K562 (cell line): ENCODE results near the gene BMP4. TPM values are rescaled to one million over a fixed set of nuclear protein-coding genes. Genes with fewer than 3 reads are reported as not detected.
A peak's percentile ranks its signal among the peaks of the same experiment; 100 is the strongest.

Experiments used
- ATAC-seq: fragments of 200-7000 bp; cut with Tn5 transposase; 3 replicates; pipeline ENCODE4 v1.9.1; 2020; ENCODE audit warnings: moderate library complexity
- BruUV-seq: library from RNA; stranded (reverse); fragments of 400-500 nt; replicated peaks from 2 replicates; lab custom pipeline; 2021; lab: Mats Ljungman, UMichigan
- CTCF ChIA-PET: fragments of 300-600 bp; formaldehyde crosslinking; extraction: SDS; loops from one replicate; lab custom pipeline; 2021; ENCODE audit warnings: low intra/inter-chr PET ratio; lab: Yijun Ruan, JAX
- POLR2A ChIA-PET: fragments of 300-600, 350-650 bp; sonication (Branson Sonifier 250); formaldehyde crosslinking; extraction: SDS; loops from one replicate; lab custom pipeline; 2021; ENCODE audit warnings: antibody characterized with exemption, inconsistent platforms; lab: Yijun Ruan, JAX
- DNase-seq, 4 experiments: peaks; one replicate each; pipeline versions ENCODE4 v3.0.0 to v3.0.0-alpha.2; 2011 to 2018; ENCODE audit warnings: low spot score in 3 of 4, mixed read lengths in 3 of 4; ENCODE audit errors: extremely low read depth in 1 of 4
- FAIRE-seq: peaks from 2 replicates; lab custom pipeline; 2011; peaks lifted over from hg19 to GRCh38; lab: Jason Lieb, UNC
- H2AFZ ChIP-seq: 2 replicates; pipeline ENCODE4 v1.6.0; 2011; ENCODE audit warnings: low read depth, low read length, control low read depth, inconsistent platforms
- H3K27ac ChIP-seq: fragments of 200-600 bp; 3 replicates; pipeline ENCODE4 v1.8.0; 2011; ENCODE audit warnings: low read depth, mild to moderate bottlenecking, control low read depth, inconsistent platforms, low read length, moderate library complexity, mixed read lengths; ENCODE audit errors: extremely low read depth
- H3K27me3 ChIP-seq, 2 experiments: fragments of 300-600 bp in 1 of 2; 2 replicates in 1 of 2; 3 replicates in 1 of 2; pipeline versions ENCODE4 v1.6.0 to v1.8.0; 2011; ENCODE audit warnings: inconsistent platforms in 2 of 2, low read length in 2 of 2, mild to moderate bottlenecking in 1 of 2, mixed read lengths in 1 of 2, moderate library complexity in 1 of 2; ENCODE audit not compliant: control insufficient read depth in 2 of 2, insufficient read depth in 2 of 2
- H3K36me3 ChIP-seq: fragments of 300-600 bp; 3 replicates; pipeline ENCODE4 v1.8.0; 2011; ENCODE audit warnings: mild to moderate bottlenecking, low read length, inconsistent platforms; ENCODE audit not compliant: control insufficient read depth, insufficient read depth
- H3K4me1 ChIP-seq, 2 experiments: fragments of 200-600 bp in 1 of 2; replicated peaks in 1 of 2; 2 replicates in 1 of 2; 3 replicates in 1 of 2; pipeline versions ENCODE4 v1.5.1 to v1.8.0; 2011; ENCODE audit warnings: inconsistent platforms in 2 of 2, low read length in 2 of 2, mild to moderate bottlenecking in 1 of 2, mixed read lengths in 1 of 2, moderate library complexity in 1 of 2; ENCODE audit not compliant: control insufficient read depth in 2 of 2, insufficient read depth in 2 of 2
- H3K4me2 ChIP-seq: 2 replicates; pipeline ENCODE4 v1.6.1; 2011; ENCODE audit warnings: low read length, control low read depth, inconsistent platforms, mixed read lengths; ENCODE audit not compliant: insufficient read depth
- H3K4me3 ChIP-seq: fragments of 200-600 bp; sonication (generic), shearing (Covaris generic); 2 replicates; pipeline ENCODE4 v1.5.1; 2016; ENCODE audit warnings: control low read depth, inconsistent platforms
- H3K79me2 ChIP-seq: fragments of 200-600 bp; 3 replicates; pipeline ENCODE4 v1.8.0; 2011; ENCODE audit warnings: low read length, inconsistent platforms; ENCODE audit not compliant: control insufficient read depth, insufficient read depth
- H3K9ac ChIP-seq, 2 experiments: 2 replicates each; pipeline versions ENCODE4 v1.6.0 to v1.6.1; 2011; ENCODE audit warnings: low read depth in 2 of 2, low read length in 2 of 2, control low read depth in 1 of 2, inconsistent platforms in 1 of 2, mild to moderate bottlenecking in 1 of 2, mixed read lengths in 1 of 2; ENCODE audit not compliant: insufficient read depth in 1 of 2
- H3K9me1 ChIP-seq: one replicate; pipeline ENCODE4 v1.6.0; 2011; ENCODE audit warnings: inconsistent platforms, mild to moderate bottlenecking, low read length, moderate library complexity; ENCODE audit not compliant: control insufficient read depth, insufficient read depth
- H3K9me3 ChIP-seq: replicated peaks from 2 replicates; pipeline ENCODE4 v1.5.1; 2011; ENCODE audit warnings: low read depth, low read length, inconsistent platforms; ENCODE audit not compliant: control insufficient read depth, insufficient read depth
- H4K20me1 ChIP-seq: replicated peaks from 2 replicates; pipeline ENCODE4 v1.6.1; 2011; ENCODE audit warnings: low read length, inconsistent platforms, mixed read lengths; ENCODE audit not compliant: control insufficient read depth, insufficient read depth
- NEUROD1 ChIP-seq: fragments of 150-350 bp; IDR thresholded peaks from 2 replicates; pipeline ENCODE4 v1.6.1; 2014; ENCODE audit warnings: borderline replicate concordance, low read length, low read depth; ENCODE audit not compliant: partially characterized antibody
- NFIC ChIP-seq: fragments of 450-650 bp; IDR thresholded peaks from 2 replicates; pipeline ENCODE4 v1.6.1; 2017; ENCODE audit warnings: mild to moderate bottlenecking, inconsistent platforms
- RFX5 ChIP-seq: IDR thresholded peaks from 2 replicates; pipeline ENCODE4 v1.6.1; 2011; ENCODE audit warnings: low read depth, mild to moderate bottlenecking, improper control_type of control experiment, low read length
- SMARCB1 ChIP-seq: IDR thresholded peaks from 2 replicates; pipeline ENCODE4 v1.6.1; 2011; ENCODE audit warnings: improper control_type of control experiment, low read depth; ENCODE audit not compliant: insufficient read length
- SNIP1 ChIP-seq: fragments of 450-650 bp; IDR thresholded peaks from 2 replicates; pipeline ENCODE4 v1.7.1; 2017; ENCODE audit warnings: low read depth, mild to moderate bottlenecking
- ZNF212 ChIP-seq: fragments of 450-650 bp; formaldehyde crosslinking; IDR thresholded peaks from 2 replicates; pipeline ENCODE4 v1.4.0; 2020; ENCODE audit warnings: mild to moderate bottlenecking
- WGBS: fragments of 100-300 bp; shearing (Covaris generic); methylation state at CpG from one replicate; pipeline ENCODE4 v1.1.6; 2016; ENCODE audit warnings: low coverage, mixed read lengths; ENCODE audit not compliant: insufficient coverage; ENCODE audit errors: missing lambda C conversion rate; 5-methylcytosine and 5-hydroxymethylcytosine counted together
- in situ Hi-C: fragments of 300-500 bp; cut with MboI; formaldehyde crosslinking; loops from 4 replicates; pipeline ENCODE4 v1.15.0; 2018; ENCODE audit warnings: inconsistent platforms, mixed read lengths
- intact Hi-C: fragments of 100-400 bp; cut with micrococcal nuclease; formaldehyde crosslinking; loops from 2 replicates; pipeline ENCODE4 v1.14.2; 2022
- polyA plus RNA-seq, 8 experiments: library from polyadenylated mRNA; depleted of rRNA in 4 of 8; stranded (reverse) in 5 of 8; unstranded in 3 of 8; fragments of >200 nt; fragmentation: Nextera tagmentation in 2 of 8; fragmentation: Illumina TruSeq in 1 of 8; extraction: Ambion mirVana in 2 of 8; extraction: Trizol in 1 of 8; gene quantifications; 2 replicates each; pipeline versions ENCODE4 v1.2.1 to v1.2.3, GENCODE V29; 2011 to 2014; ENCODE audit warnings: inconsistent platforms in 1 of 8, missing spikeins in 1 of 8
- total RNA-seq, 7 experiments: library from RNA; depleted of rRNA in 6 of 7; stranded (reverse); fragments of >200 nt in 6 of 7; fragmentation: Illumina TruSeq in 2 of 7; extraction: Trizol in 2 of 7; gene quantifications; 2 replicates each; pipeline versions ENCODE4 v1.2.1 to v1.2.3, GENCODE V29; 2011 to 2021; ENCODE audit warnings: low replicate concordance in 1 of 7

BMP4 gene
- total and polyA plus RNA-seq, 9 of the 15 experiments (the other 6 are each of a cell fraction or from before 2014, with no cell fraction given) = not detected

DNA sequence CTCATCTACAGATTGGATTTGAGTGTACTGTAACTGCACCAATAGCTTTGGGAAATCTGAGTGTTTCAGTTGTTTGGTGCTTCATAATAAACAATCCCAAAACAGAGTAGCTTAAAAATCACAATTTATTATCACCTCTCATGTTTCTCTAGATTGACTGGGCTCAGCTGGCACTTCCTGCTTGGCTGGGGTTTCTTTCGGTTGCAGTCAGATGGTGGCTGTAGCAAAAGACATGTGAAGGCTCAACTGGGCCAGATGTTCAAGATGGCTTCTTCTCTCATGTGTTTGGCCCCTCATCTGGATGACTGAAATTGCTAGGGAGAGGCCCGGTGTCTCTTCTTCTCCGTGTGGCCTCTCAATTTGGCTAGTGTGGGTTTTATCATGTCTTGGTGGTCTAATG, 12.1 kb upstream of the BMP4 start:
- intact Hi-C loops = no loop called here
- in situ Hi-C loops = no loop called here
- no peak for ATAC-seq
- Histone ChIP-seq H3K4me2 (no peak overlapping the region), H3K9ac (no peak overlapping the region)
- TF ChIP-seq RFX5 = no peak
- TF ChIP-seq ZNF212 = no peak
- no peak for TF ChIP-seq SNIP1
- TF ChIP-seq SMARCB1 = no peak
- TF ChIP-seq, all 486 proteins: peak for 0
- 0% methylated on average over 3 of the region's 3 CpGs for WGBS
- H4K20me1 ChIP-seq = no peaks in the 10 kb centered on the region
- H3K4me1 ChIP-seq = no peaks in the 10 kb centered on the region
- DNase-seq (no peak), FAIRE-seq (no peak)
- no peak overlapping the region for H3K27ac ChIP-seq
- no peak overlapping the region for H3K4me3 ChIP-seq
- H2AFZ ChIP-seq = no peak overlapping the region
- no peaks in the 10 kb centered on the region for H3K36me3 ChIP-seq
- POLR2A ChIA-PET = no interaction called here
- no peaks in the 10 kb centered on the region for H3K9me3 ChIP-seq
- no peaks in the 10 kb centered on the region for H3K9me1 ChIP-seq
- H3K79me2 ChIP-seq = no peaks in the 10 kb centered on the region
- no TSS peak for BruUV-seq
- CTCF ChIA-PET = no interaction called here
- peaks cover 0 to 4% of the 10 kb centered on the region in 2 experiments; a peak in 2 of 5 replicates for H3K27me3 ChIP-seq

DNA sequence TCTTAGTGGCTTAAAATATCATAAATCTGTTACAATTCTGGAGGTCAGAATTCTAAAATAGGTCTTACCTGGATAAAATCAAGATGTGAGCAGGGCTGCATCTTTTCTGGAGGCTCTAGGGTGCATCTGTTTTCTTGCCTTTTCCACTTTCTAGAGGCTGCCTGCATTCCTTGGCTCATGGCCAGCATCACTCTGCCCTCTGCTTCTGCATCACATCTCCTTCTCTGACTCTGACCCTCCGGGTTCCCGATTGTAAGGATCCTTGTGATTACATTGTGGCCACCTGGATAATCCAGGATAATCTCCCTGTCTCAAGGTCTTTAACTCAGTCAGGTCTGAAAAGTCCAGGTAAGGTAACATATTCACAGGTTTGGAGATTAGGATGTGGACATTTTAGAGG, 11.0 kb upstream of the BMP4 start:
- H2AFZ ChIP-seq = no peak overlapping the region
- no peaks in the 10 kb centered on the region for H3K4me1 ChIP-seq
- ATAC-seq = no peak
- H3K9me1 ChIP-seq = no peaks in the 10 kb centered on the region
- no peak overlapping the region for H3K27ac ChIP-seq
- DNase-seq = no peak
- no peaks in the 10 kb centered on the region for H3K9me3 ChIP-seq
- no peak for FAIRE-seq
- CTCF ChIA-PET = no interaction called here
- peaks cover 0 to 11% of the 10 kb centered on the region in 2 experiments; a peak in 3 of 5 replicates for H3K27me3 ChIP-seq
- H3K79me2 ChIP-seq = no peaks in the 10 kb centered on the region
- H3K4me2 ChIP-seq = no peak overlapping the region
- H3K4me3 ChIP-seq = no peak overlapping the region
- no TSS peak for BruUV-seq
- no peaks in the 10 kb centered on the region for H3K36me3 ChIP-seq
- in situ Hi-C loops (no loop called here), intact Hi-C loops (no loop called here)
- no peaks in the 10 kb centered on the region for H4K20me1 ChIP-seq
- POLR2A ChIA-PET = no interaction called here
- TF ChIP-seq NFIC (peak; percentile 23), NEUROD1 (no peak)
- WGBS = 0% methylated on average over 2 of the region's 2 CpGs
- H3K9ac ChIP-seq = no peak overlapping the region
